Liver (tissue), 9 donors: ENCODE results near the gene SOCS3. TPM values are rescaled to one million over a fixed set of nuclear protein-coding genes. Genes with fewer than 3 reads are reported as not detected.

Experiments used
- DNase-seq: peaks from one replicate; pipeline ENCODE4 v3.0.0-alpha.2; 2017; ENCODE audit warnings: low spot score
- H3K27ac ChIP-seq, 2 donors: one replicate each; pipeline ENCODE4 v1.7.0; 2013; ENCODE audit warnings: inconsistent platforms in 2 of 2, low read length in 2 of 2, control low read depth in 1 of 2, low read depth in 1 of 2, mild to moderate bottlenecking in 1 of 2
- H3K27me3 ChIP-seq, 4 donors: one replicate each; pipeline versions ENCODE4 v1.6.1 to v1.7.0; 2013; ENCODE audit warnings: low read length in 3 of 4, inconsistent platforms in 1 of 4, mild to moderate bottlenecking in 1 of 4, moderate library complexity in 1 of 4; ENCODE audit not compliant: control insufficient read depth in 4 of 4, insufficient read depth in 4 of 4
- H3K36me3 ChIP-seq, 4 donors: one replicate each; pipeline versions ENCODE4 v1.6.1 to v1.7.0; 2013; ENCODE audit warnings: low read length in 3 of 4, mild to moderate bottlenecking in 3 of 4, low read depth in 1 of 4, moderate library complexity in 1 of 4; ENCODE audit not compliant: control insufficient read depth in 4 of 4, insufficient read depth in 3 of 4
- H3K4me1 ChIP-seq, 4 donors: one replicate each; pipeline versions ENCODE4 v1.6.1 to v1.7.0; 2013; ENCODE audit warnings: low read length in 3 of 4, mild to moderate bottlenecking in 3 of 4, moderate library complexity in 1 of 4; ENCODE audit not compliant: control insufficient read depth in 4 of 4, insufficient read depth in 4 of 4
- H3K4me3 ChIP-seq, 3 donors: one replicate each; pipeline versions ENCODE4 v1.6.1 to v1.7.0; 2013; ENCODE audit warnings: low read length in 3 of 3, control low read depth in 1 of 3, low read depth in 1 of 3, mild to moderate bottlenecking in 1 of 3
- H3K9ac ChIP-seq, 2 donors: one replicate each; pipeline ENCODE4 v1.7.0; 2013; ENCODE audit warnings: low read length in 2 of 2, mild to moderate bottlenecking in 2 of 2, moderate library complexity in 2 of 2, control low read depth in 1 of 2, low read depth in 1 of 2
- H3K9me3 ChIP-seq, 4 donors: one replicate each; pipeline versions ENCODE4 v1.6.1 to v1.7.0; 2013; ENCODE audit warnings: low read length in 3 of 4; ENCODE audit not compliant: control insufficient read depth in 4 of 4
- FOXA1 ChIP-seq: IDR thresholded peaks from 2 replicates; pipeline ENCODE4 v1.6.1; 2016; ENCODE audit warnings: antibody characterized with exemption
- GABPA ChIP-seq, 2 donors: IDR thresholded peaks in 1 of 2; conservative IDR thresholded peaks in 1 of 2; 2 replicates each; pipeline ENCODE4 v1.6.1; 2016; ENCODE audit warnings: antibody characterized with exemption in 2 of 2, mild to moderate bottlenecking in 1 of 2, moderate library complexity in 1 of 2
- HNF4A ChIP-seq, 2 donors: conservative IDR thresholded peaks; 2 replicates each; pipeline ENCODE4 v1.6.1; 2016; ENCODE audit warnings: antibody characterized with exemption in 2 of 2, mild to moderate bottlenecking in 2 of 2
- HNF4G ChIP-seq: IDR thresholded peaks from 2 replicates; pipeline ENCODE4 v1.6.1; 2016; ENCODE audit warnings: antibody characterized with exemption
- JUND ChIP-seq, 2 donors: IDR thresholded peaks; 2 replicates each; pipeline ENCODE4 v1.6.1; 2016; ENCODE audit warnings: antibody characterized with exemption in 2 of 2
- RAD21 ChIP-seq, 2 donors: IDR thresholded peaks; 2 replicates each; pipeline ENCODE4 v1.6.1; 2016; ENCODE audit warnings: antibody characterized with exemption in 2 of 2, mild to moderate bottlenecking in 2 of 2
- REST ChIP-seq: IDR thresholded peaks from 2 replicates; pipeline ENCODE4 v1.6.1; 2016; ENCODE audit warnings: antibody characterized with exemption, mild to moderate bottlenecking
- SP1 ChIP-seq: IDR thresholded peaks from 2 replicates; pipeline ENCODE4 v1.6.1; 2018; ENCODE audit warnings: antibody characterized with exemption, mild to moderate bottlenecking
- TAF1 ChIP-seq: conservative IDR thresholded peaks from 2 replicates; pipeline ENCODE4 v1.6.1; 2016; ENCODE audit warnings: antibody characterized with exemption, mild to moderate bottlenecking
- ZBTB33 ChIP-seq: IDR thresholded peaks from 2 replicates; pipeline ENCODE4 v1.6.1; 2016; ENCODE audit warnings: antibody characterized with exemption
- WGBS: extraction: QIAGEN DNeasy Blood & Tissue Kit; methylation state at CpG from one replicate; pipeline ENCODE4 v1.1.7; 2013; 5-methylcytosine and 5-hydroxymethylcytosine counted together
- polyA plus RNA-seq, 2 donors: library from polyadenylated mRNA; stranded (reverse) in 1 of 2; unstranded in 1 of 2; fragments of 200-250 nt in 1 of 2; fragments of >200 nt in 1 of 2; fragmentation: Nextera tagmentation in 1 of 2; extraction: Ambion mirVana in 1 of 2; gene quantifications; one replicate each; pipeline versions ENCODE4 v1.2.1 to v1.2.3, GENCODE V29; 2013 to 2015
- total RNA-seq, 2 donors: library from RNA; depleted of rRNA; stranded (reverse); fragments of >200 nt; gene quantifications; one replicate each; pipeline ENCODE4 v1.2.3, GENCODE V29; 2014
- TF ChIP-seq, protein P1 (sequence below): IDR thresholded peaks from 2 replicates; pipeline ENCODE4 v1.6.1; 2016; ENCODE audit warnings: antibody characterized with exemption
- TF ChIP-seq, protein P2 (sequence below): IDR thresholded peaks from 2 replicates; pipeline ENCODE4 v1.6.1; 2016; ENCODE audit warnings: antibody characterized with exemption
- TF ChIP-seq, protein P3 (sequence below): fragments of 150-350 bp; IDR thresholded peaks from 2 replicates; pipeline ENCODE4 v1.5.1; 2017; ENCODE audit warnings: improper control_type of control experiment, low read depth, low read length; ENCODE audit not compliant: missing input control
- donor health status: healthy.
- donor health status: healthy.
- donor health status: healthy.
- donor health status: healthy.
- donor health status: healthy.

Gene SOCS3
- total and polyA plus RNA-seq, 4 donors = 12.2 to 48.0 (median 18.3) TPM

DNA sequence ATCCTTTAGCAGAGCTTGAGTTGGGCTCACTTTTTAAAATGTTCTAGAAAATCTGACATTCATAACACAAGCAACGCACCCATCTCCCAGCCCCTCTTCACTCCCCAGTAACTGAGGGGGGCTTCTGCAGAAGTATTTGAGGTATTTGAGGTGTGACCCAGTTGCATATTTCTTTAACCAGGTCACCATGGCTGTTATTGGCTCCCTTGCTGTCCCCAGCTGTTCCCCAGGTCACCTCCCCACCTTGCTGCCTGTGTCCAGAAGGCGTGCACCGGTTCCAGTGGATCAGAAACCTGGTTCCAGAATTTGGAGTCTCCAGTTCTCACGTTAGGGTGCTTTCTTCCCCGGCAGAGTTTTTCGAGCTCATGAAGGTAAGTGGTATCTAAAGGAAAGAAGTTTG is 32.4 kb upstream of the SOCS3 start:
- H3K9ac ChIP-seq = no peak overlapping the region
- H3K9me3 ChIP-seq = no peaks in the 10 kb centered on the region
- peaks cover 0 to 4% (median under 1%) of the 10 kb centered on the region in 4 donors for H3K36me3 ChIP-seq
- WGBS = 97% methylated on average over 6 of the region's 6 CpGs
- TF ChIP-seq HNF4G (no peak), JUND (IDR thresholded peaks at IDR 0.05) (no peak), GABPA (IDR thresholded peaks at IDR 0.05 in 1 of 2, conservative IDR thresholded peaks at IDR 0.05 in 1 of 2) (no peak), HNF4A (conservative IDR thresholded peaks at IDR 0.05) (no peak), TAF1 (no peak), RAD21 (IDR thresholded peaks at IDR 0.05) (no peak), REST (no peak), FOXA1 (no peak)
- TF ChIP-seq, protein P1, sequence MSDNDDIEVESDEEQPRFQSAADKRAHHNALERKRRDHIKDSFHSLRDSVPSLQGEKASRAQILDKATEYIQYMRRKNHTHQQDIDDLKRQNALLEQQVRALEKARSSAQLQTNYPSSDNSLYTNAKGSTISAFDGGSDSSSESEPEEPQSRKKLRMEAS = no peak
- TF ChIP-seq, protein P2, sequence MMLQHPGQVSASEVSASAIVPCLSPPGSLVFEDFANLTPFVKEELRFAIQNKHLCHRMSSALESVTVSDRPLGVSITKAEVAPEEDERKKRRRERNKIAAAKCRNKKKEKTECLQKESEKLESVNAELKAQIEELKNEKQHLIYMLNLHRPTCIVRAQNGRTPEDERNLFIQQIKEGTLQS = no peak
- TF ChIP-seq, protein P3, sequence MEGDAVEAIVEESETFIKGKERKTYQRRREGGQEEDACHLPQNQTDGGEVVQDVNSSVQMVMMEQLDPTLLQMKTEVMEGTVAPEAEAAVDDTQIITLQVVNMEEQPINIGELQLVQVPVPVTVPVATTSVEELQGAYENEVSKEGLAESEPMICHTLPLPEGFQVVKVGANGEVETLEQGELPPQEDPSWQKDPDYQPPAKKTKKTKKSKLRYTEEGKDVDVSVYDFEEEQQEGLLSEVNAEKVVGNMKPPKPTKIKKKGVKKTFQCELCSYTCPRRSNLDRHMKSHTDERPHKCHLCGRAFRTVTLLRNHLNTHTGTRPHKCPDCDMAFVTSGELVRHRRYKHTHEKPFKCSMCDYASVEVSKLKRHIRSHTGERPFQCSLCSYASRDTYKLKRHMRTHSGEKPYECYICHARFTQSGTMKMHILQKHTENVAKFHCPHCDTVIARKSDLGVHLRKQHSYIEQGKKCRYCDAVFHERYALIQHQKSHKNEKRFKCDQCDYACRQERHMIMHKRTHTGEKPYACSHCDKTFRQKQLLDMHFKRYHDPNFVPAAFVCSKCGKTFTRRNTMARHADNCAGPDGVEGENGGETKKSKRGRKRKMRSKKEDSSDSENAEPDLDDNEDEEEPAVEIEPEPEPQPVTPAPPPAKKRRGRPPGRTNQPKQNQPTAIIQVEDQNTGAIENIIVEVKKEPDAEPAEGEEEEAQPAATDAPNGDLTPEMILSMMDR = no peak
- no peak overlapping the region for H3K27ac ChIP-seq
- H3K27me3 ChIP-seq = no peaks in the 10 kb centered on the region
- H3K4me3 ChIP-seq = no peak overlapping the region
- H3K4me1 ChIP-seq = peaks cover 4 to 25% (median 13%) of the 10 kb centered on the region in 4 donors
- no peak for DNase-seq

DNA sequence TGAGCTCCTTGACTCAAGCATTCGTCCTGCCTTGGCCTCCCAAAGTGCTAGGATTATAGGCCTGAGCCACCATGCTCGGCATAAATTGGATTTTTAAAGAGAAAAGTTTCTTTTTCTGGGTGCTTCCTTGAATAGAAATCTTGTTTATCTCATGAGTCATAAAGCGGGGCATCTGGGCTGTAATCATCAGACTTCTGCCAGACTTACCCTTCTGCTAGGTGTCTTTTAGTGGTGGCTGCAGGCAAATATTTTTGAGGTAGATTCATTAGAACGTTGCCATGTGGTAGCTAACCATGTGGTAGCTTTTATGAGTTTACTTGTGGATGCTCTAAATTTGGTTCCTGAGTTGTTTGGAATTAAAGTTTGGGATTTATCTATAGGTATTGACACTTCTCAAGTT is 32.0 kb upstream of the SOCS3 start:
- Histone ChIP-seq H3K27me3 (no peaks in the 10 kb centered on the region), H3K4me1 (peaks cover 0 to 21% (median 9%) of the 10 kb centered on the region in 4 donors), H3K4me3 (no peak overlapping the region), H3K27ac (peak overlapping the region in 1 of 2 donors; percentile 17), H3K9me3 (no peaks in the 10 kb centered on the region), H3K9ac (no peak overlapping the region), H3K36me3 (peaks cover 0 to 4% (median under 1%) of the 10 kb centered on the region in 4 donors)
- TF ChIP-seq HNF4A (conservative IDR thresholded peaks at IDR 0.05) (no peak), ZBTB33 (no peak), SP1 (no peak), RAD21 (IDR thresholded peaks at IDR 0.05) (no peak), JUND (IDR thresholded peaks at IDR 0.05) (no peak)
- TF ChIP-seq, protein P3 = no peak
- TF ChIP-seq, protein P2 = no peak
- TF ChIP-seq, protein P1 = no peak
- no peak for DNase-seq
- WGBS = 84% methylated on average over 4 of the region's 4 CpGs
